Stomach (tissue), 9 donors: ENCODE results near the gene EIF4E. TPM values are rescaled to one million over a fixed set of nuclear protein-coding genes. Genes with fewer than 3 reads are reported as not detected.

Source experiments
- DNase-seq, 2 donors: peaks; one replicate each; pipeline versions ENCODE4 v3.0.0 to v3.0.0-alpha.2; 2013 to 2019
- H3K27ac ChIP-seq, 5 donors: fragments of 200-600 bp in 4 of 5; sonication (generic) in 4 of 5; one replicate each; pipeline ENCODE4 v1.5.1; 2013 to 2019; ENCODE audit warnings: mild to moderate bottlenecking in 1 of 5, moderate library complexity in 1 of 5
- H3K27me3 ChIP-seq, 3 donors: fragments of 200-600 bp; sonication (generic); one replicate each; pipeline ENCODE4 v1.5.1; 2017 to 2019; ENCODE audit warnings: mixed run types in 1 of 3
- H3K36me3 ChIP-seq, 4 donors: fragments of 200-600 bp; sonication (generic); 1 replicate in 3 of 4; 2 replicates in 1 of 4; pipeline ENCODE4 v1.5.1; 2016 to 2019
- H3K4me1 ChIP-seq, 4 donors: fragments of 200-600 bp; sonication (generic); one replicate each; pipeline ENCODE4 v1.5.1; 2016 to 2019
- H3K4me3 ChIP-seq, 4 donors: fragments of 200-600 bp; sonication (generic) in 3 of 4; one replicate each; pipeline ENCODE4 v1.5.1; 2016 to 2019; ENCODE audit warnings: mild to moderate bottlenecking in 1 of 4
- H3K9me3 ChIP-seq, 4 donors: fragments of 200-600 bp; sonication (generic); one replicate each; pipeline ENCODE4 v1.5.1; 2016 to 2019
- CTCF ChIP-seq, 7 experiments: fragments of 450-650 bp in 4 of 7; fragments of 200-600 bp in 3 of 7; sonication (generic) in 3 of 7; IDR thresholded peaks; one replicate each; pipeline ENCODE4 v1.5.1; 2016 to 2019; ENCODE audit warnings: antibody characterized with exemption in 7 of 7, control low read depth in 2 of 7, mild to moderate bottlenecking in 1 of 7
- EP300 ChIP-seq: sonication (generic); formaldehyde crosslinking; IDR thresholded peaks from one replicate; pipeline ENCODE4 v1.6.1; 2017; ENCODE audit warnings: antibody characterized with exemption
- POLR2A ChIP-seq, 4 donors: fragments of 450-650 bp; IDR thresholded peaks; one replicate each; pipeline ENCODE4 v1.6.1; 2016; ENCODE audit warnings: antibody characterized with exemption in 4 of 4, control low read depth in 2 of 4, mild to moderate bottlenecking in 1 of 4, moderate library complexity in 1 of 4
- POLR2AphosphoS5 ChIP-seq, 3 donors: sonication (generic); formaldehyde crosslinking; IDR thresholded peaks; one replicate each; pipeline ENCODE4 v1.6.1; 2016; ENCODE audit warnings: antibody characterized with exemption in 3 of 3
- WGBS, 5 donors: extraction: QIAGEN DNeasy Blood & Tissue Kit in 3 of 5; methylation state at CpG; one replicate each; pipeline versions ENCODE4 v1.1.5 to v1.1.7; 2013 to 2018; 5-methylcytosine and 5-hydroxymethylcytosine counted together
- intact Hi-C: fragments of 100-400 bp; cut with DNase I; formaldehyde crosslinking; loops from one replicate; pipeline ENCODE4 v1.15.1; 2023; ENCODE audit warnings: low total_unique reads
- polyA plus RNA-seq, 3 donors: library from polyadenylated mRNA; stranded (reverse); fragments of 200-250 nt; gene quantifications; one replicate each; pipeline ENCODE4 v1.2.3, GENCODE V29; 2013
- total RNA-seq, 5 donors: library from RNA; depleted of rRNA; stranded (reverse); fragments of >200 nt; gene quantifications; one replicate each; pipeline versions ENCODE4 v1.1.0 to v1.2.3, GENCODE V29; 2014 to 2016
- donor health status: healthy with polysubstance abuse.
- donor health status: Bipolar disorder and iron deficiency.
- donor health status: healthy.

EIF4E gene
- total and polyA plus RNA-seq, 8 donors: 7.0 to 148 (median 53.5) TPM

GRCh38 chr4:98961770-98962169, 32.8 kb upstream of the EIF4E start:
- intact Hi-C loops: no loop called here
- Histone ChIP-seq H3K4me1 (no peaks in the 10 kb centered on the region), H3K9me3 (no peaks in the 10 kb centered on the region), H3K36me3 (no peaks in the 10 kb centered on the region), H3K27me3 (no peaks in the 10 kb centered on the region), H3K4me3 (no peak overlapping the region), H3K27ac (no peak overlapping the region)
- DNase-seq: no peak
- TF ChIP-seq POLR2AphosphoS5 (IDR thresholded peaks at IDR 0.05) (no peak), EP300 (no peak), CTCF (IDR thresholded peaks at IDR 0.05) (no peak), POLR2A (IDR thresholded peaks at IDR 0.05) (no peak)
- WGBS, 5 donors: 84 to 91% (median 86%) methylated on average over 2 of the region's 2 CpGs

- H3K4me1 ChIP-seq: no peaks in the 10 kb centered on the region
- intact Hi-C loops: no loop called here
- no peaks in the 10 kb centered on the region for H3K9me3 ChIP-seq
- no peak for DNase-seq
- TF ChIP-seq POLR2A (IDR thresholded peaks at IDR 0.05) (no peak), POLR2AphosphoS5 (IDR thresholded peaks at IDR 0.05) (no peak), EP300 (no peak), CTCF (IDR thresholded peaks at IDR 0.05) (no peak)
- 74 to 94% (median 82%) methylated on average over 2 of the region's 2 CpGs for whole genome bisulfite sequencing, 5 donors
- no peak overlapping the region for H3K4me3 ChIP-seq
- H3K36me3 ChIP-seq: no peaks in the 10 kb centered on the region
- no peaks in the 10 kb centered on the region for H3K27me3 ChIP-seq
- no peak overlapping the region for H3K27ac ChIP-seq
Observed at GRCh38 chr4:98959411-98959810, 30.5 kb upstream of the EIF4E start.

- 93 to 100% (median 96%) methylated on average over 2 of the region's 2 CpGs for WGBS, 5 donors
- Histone ChIP-seq H3K9me3 (no peaks in the 10 kb centered on the region), H3K27me3 (no peaks in the 10 kb centered on the region), H3K36me3 (no peaks in the 10 kb centered on the region), H3K27ac (no peak overlapping the region), H3K4me3 (no peak overlapping the region), H3K4me1 (no peaks in the 10 kb centered on the region)
- TF ChIP-seq CTCF (IDR thresholded peaks at IDR 0.05) (no peak), EP300 (no peak), POLR2AphosphoS5 (IDR thresholded peaks at IDR 0.05) (no peak), POLR2A (IDR thresholded peaks at IDR 0.05) (no peak)
- no peak for DNase-seq
- intact Hi-C loops: no loop called here
Observed at GRCh38 chr4:98958065-98958464, 29.1 kb upstream of the EIF4E start.

- Histone ChIP-seq H3K27ac (no peak overlapping the region), H3K4me3 (no peak overlapping the region), H3K9me3 (no peaks in the 10 kb centered on the region), H3K4me1 (no peaks in the 10 kb centered on the region), H3K36me3 (no peaks in the 10 kb centered on the region), H3K27me3 (no peaks in the 10 kb centered on the region)
- intact Hi-C loops: no loop called here
- WGBS, 5 donors: 82 to 90% (median 88%) methylated on average over 6 of the region's 6 CpGs
- DNase-seq: no peak
- TF ChIP-seq CTCF (IDR thresholded peaks at IDR 0.05) (no peak), EP300 (no peak), POLR2AphosphoS5 (IDR thresholded peaks at IDR 0.05) (no peak), POLR2A (IDR thresholded peaks at IDR 0.05) (no peak)
Observed at GRCh38 chr4:98955229-98955628, 26.3 kb upstream of the EIF4E start.
